Stomach (tissue), 9 donors: ENCODE results near the gene PVRIG. TPM values are rescaled to one million over a fixed set of nuclear protein-coding genes. Genes with fewer than 3 reads are reported as not detected.
"Not testable (repeated sequence)": the region's sequence is repeated elsewhere in the genome, so short reads cannot be mapped to it uniquely, and the experiment has no call there.

Experiments used
- DNase-seq, 2 donors: peaks; one replicate each; pipeline versions ENCODE4 v3.0.0 to v3.0.0-alpha.2; 2013 to 2019
- H3K27ac ChIP-seq, 5 donors: fragments of 200-600 bp in 4 of 5; sonication (generic) in 4 of 5; one replicate each; pipeline ENCODE4 v1.5.1; 2013 to 2019; ENCODE audit warnings: mild to moderate bottlenecking in 1 of 5, moderate library complexity in 1 of 5
- H3K27me3 ChIP-seq, 3 donors: fragments of 200-600 bp; sonication (generic); one replicate each; pipeline ENCODE4 v1.5.1; 2017 to 2019; ENCODE audit warnings: mixed run types in 1 of 3
- H3K36me3 ChIP-seq, 4 donors: fragments of 200-600 bp; sonication (generic); 1 replicate in 3 of 4; 2 replicates in 1 of 4; pipeline ENCODE4 v1.5.1; 2016 to 2019
- H3K4me1 ChIP-seq, 4 donors: fragments of 200-600 bp; sonication (generic); one replicate each; pipeline ENCODE4 v1.5.1; 2016 to 2019
- H3K4me3 ChIP-seq, 4 donors: fragments of 200-600 bp; sonication (generic) in 3 of 4; one replicate each; pipeline ENCODE4 v1.5.1; 2016 to 2019; ENCODE audit warnings: mild to moderate bottlenecking in 1 of 4
- H3K9me3 ChIP-seq, 4 donors: fragments of 200-600 bp; sonication (generic); one replicate each; pipeline ENCODE4 v1.5.1; 2016 to 2019
- EP300 ChIP-seq: sonication (generic); formaldehyde crosslinking; IDR thresholded peaks from one replicate; pipeline ENCODE4 v1.6.1; 2017; ENCODE audit warnings: antibody characterized with exemption
- POLR2A ChIP-seq, 4 donors: fragments of 450-650 bp; IDR thresholded peaks; one replicate each; pipeline ENCODE4 v1.6.1; 2016; ENCODE audit warnings: antibody characterized with exemption in 4 of 4, control low read depth in 2 of 4, mild to moderate bottlenecking in 1 of 4, moderate library complexity in 1 of 4
- POLR2AphosphoS5 ChIP-seq, 3 donors: sonication (generic); formaldehyde crosslinking; IDR thresholded peaks; one replicate each; pipeline ENCODE4 v1.6.1; 2016; ENCODE audit warnings: antibody characterized with exemption in 3 of 3
- WGBS, 5 donors: extraction: QIAGEN DNeasy Blood & Tissue Kit in 3 of 5; methylation state at CpG; one replicate each; pipeline versions ENCODE4 v1.1.5 to v1.1.7; 2013 to 2018; 5-methylcytosine and 5-hydroxymethylcytosine counted together
- intact Hi-C: fragments of 100-400 bp; cut with DNase I; formaldehyde crosslinking; loops from one replicate; pipeline ENCODE4 v1.15.1; 2023; ENCODE audit warnings: low total_unique reads
- polyA plus RNA-seq, 3 donors: library from polyadenylated mRNA; stranded (reverse); fragments of 200-250 nt; gene quantifications; one replicate each; pipeline ENCODE4 v1.2.3, GENCODE V29; 2013
- total RNA-seq, 5 donors: library from RNA; depleted of rRNA; stranded (reverse); fragments of >200 nt; gene quantifications; one replicate each; pipeline versions ENCODE4 v1.1.0 to v1.2.3, GENCODE V29; 2014 to 2016
- TF ChIP-seq, protein P1 (sequence below), 7 experiments: fragments of 450-650 bp in 4 of 7; fragments of 200-600 bp in 3 of 7; sonication (generic) in 3 of 7; IDR thresholded peaks; one replicate each; pipeline ENCODE4 v1.5.1; 2016 to 2019; ENCODE audit warnings: antibody characterized with exemption in 7 of 7, control low read depth in 2 of 7, mild to moderate bottlenecking in 1 of 7
- donor health status: healthy with polysubstance abuse.
- donor health status: Bipolar disorder and iron deficiency.
- donor health status: healthy.

PVRIG gene
- total and polyA plus RNA-seq, 8 donors = 0.56 to 3.8 (median 1.2) TPM; not detected in 1

DNA sequence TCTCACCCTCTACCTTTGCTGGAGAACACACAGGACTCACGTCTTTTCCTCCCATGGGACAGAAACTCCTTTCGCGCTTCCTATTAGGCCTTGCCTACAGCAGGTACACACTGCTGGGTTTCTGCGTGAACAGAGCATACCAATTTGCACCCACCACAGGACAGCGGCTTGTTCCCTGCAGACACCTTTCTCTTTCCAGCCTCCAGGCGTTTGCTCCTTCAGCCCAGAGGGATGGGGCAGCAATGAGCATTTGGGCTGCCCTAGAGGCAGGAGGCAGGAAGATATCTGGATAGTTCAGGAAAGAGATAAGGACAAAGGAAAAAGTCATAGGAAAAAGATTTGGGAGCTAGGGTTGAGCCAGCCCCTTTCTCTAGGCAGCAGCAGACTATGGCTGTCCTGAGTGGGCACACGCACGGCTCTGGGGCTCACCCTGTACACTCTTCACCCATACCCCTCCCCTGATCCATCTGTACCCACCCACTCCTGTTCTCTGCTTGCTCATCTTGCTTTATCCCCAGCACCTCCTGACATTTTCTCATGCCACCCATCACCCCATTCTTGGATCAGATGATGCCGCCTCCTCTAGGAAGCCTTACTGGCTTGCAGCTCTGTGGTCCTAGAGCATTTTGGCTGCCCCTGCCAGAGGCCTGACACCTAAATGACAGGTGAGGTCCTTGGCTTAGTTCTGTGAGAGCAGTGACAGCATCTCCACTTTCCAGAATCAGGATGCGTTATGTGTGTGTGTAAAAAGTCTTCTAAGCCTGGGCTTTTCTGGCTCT is 47.0 kb downstream of the PVRIG start:
- no peaks in the 10 kb centered on the region for H3K9me3 ChIP-seq
- H3K4me1 ChIP-seq = peaks cover 4 to 38% (median 22%) of the 10 kb centered on the region in 4 donors
- no peak for DNase-seq
- no peaks in the 10 kb centered on the region for H3K36me3 ChIP-seq
- H3K27me3 ChIP-seq = no peaks in the 10 kb centered on the region
- H3K27ac ChIP-seq = no peak overlapping the region
- TF ChIP-seq POLR2AphosphoS5 (IDR thresholded peaks at IDR 0.05) (no peak), EP300 (no peak), POLR2A (IDR thresholded peaks at IDR 0.05) (no peak)
- TF ChIP-seq, protein P1, sequence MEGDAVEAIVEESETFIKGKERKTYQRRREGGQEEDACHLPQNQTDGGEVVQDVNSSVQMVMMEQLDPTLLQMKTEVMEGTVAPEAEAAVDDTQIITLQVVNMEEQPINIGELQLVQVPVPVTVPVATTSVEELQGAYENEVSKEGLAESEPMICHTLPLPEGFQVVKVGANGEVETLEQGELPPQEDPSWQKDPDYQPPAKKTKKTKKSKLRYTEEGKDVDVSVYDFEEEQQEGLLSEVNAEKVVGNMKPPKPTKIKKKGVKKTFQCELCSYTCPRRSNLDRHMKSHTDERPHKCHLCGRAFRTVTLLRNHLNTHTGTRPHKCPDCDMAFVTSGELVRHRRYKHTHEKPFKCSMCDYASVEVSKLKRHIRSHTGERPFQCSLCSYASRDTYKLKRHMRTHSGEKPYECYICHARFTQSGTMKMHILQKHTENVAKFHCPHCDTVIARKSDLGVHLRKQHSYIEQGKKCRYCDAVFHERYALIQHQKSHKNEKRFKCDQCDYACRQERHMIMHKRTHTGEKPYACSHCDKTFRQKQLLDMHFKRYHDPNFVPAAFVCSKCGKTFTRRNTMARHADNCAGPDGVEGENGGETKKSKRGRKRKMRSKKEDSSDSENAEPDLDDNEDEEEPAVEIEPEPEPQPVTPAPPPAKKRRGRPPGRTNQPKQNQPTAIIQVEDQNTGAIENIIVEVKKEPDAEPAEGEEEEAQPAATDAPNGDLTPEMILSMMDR (IDR thresholded peaks at IDR 0.05) = no peak
- 90 to 93% (median 92%) methylated on average over 10 of the region's 10 CpGs for WGBS, 5 donors
- no peak overlapping the region for H3K4me3 ChIP-seq
- intact Hi-C loops = no loop called here

DNA sequence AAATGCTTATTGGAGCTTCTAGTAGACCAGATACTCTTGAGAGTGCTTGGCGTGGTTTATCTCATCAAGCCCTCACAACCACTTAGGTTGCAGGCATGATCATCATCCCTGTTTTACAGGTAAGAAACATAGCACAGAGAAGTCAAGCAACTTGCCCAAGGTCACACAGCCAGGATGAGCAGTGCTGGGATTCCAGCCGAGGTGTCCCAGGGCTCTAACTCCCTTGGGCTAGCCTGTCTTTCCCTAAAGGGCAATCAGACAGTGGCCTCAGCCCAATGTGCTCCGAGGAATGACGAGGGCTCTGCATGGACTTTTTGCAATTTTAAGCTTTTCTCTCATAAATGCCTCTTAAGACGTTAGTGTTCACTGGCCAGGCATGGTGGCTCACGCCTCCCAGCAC is 47.9 kb downstream of the PVRIG start:
- no peaks in the 10 kb centered on the region for H3K9me3 ChIP-seq
- intact Hi-C loops = no loop called here
- H3K27ac ChIP-seq = no peak overlapping the region
- no peaks in the 10 kb centered on the region for H3K36me3 ChIP-seq
- H3K4me3 ChIP-seq = no peak overlapping the region
- no peak for TF ChIP-seq EP300
- TF ChIP-seq POLR2AphosphoS5 (IDR thresholded peaks at IDR 0.05) = no peak
- TF ChIP-seq POLR2A (IDR thresholded peaks at IDR 0.05) = no peak
- TF ChIP-seq, protein P1 (IDR thresholded peaks at IDR 0.05) = no peak
- no peaks in the 10 kb centered on the region for H3K27me3 ChIP-seq
- DNase-seq = no peak
- 92 to 99% (median 95%) methylated on average over 6 of the region's 6 CpGs for WGBS, 5 donors
- H3K4me1 ChIP-seq = peaks cover 7 to 43% (median 27%) of the 10 kb centered on the region in 4 donors

DNA sequence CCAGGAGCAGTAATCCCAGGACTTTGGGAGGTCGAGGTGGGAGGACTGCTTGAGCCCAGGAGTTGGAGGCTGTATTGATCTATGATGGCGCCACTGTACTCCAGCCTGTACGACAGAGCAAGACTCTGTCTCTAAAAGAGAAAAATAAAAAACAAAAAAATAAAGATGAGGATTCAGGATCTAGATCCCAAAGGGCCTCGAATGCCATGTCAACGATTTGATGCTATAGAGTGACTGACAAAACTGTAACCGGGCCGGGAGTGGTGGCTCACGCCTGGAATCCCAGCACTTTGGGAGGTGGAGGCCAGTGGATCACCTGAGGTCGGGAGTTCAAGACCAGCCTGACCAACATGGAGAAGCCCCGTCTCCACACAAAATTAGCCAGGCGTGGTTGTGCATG is 49.1 kb downstream of the PVRIG start:
- DNase-seq, H3K4me3 ChIP-seq, H3K27ac ChIP-seq, H3K36me3 ChIP-seq, intact Hi-C loops, H3K9me3 ChIP-seq, H3K27me3 ChIP-seq: not testable (repeated sequence)
- 92 to 95% (median 95%) methylated on average over 10 to 11 of the region's 11 CpGs for WGBS, 5 donors
- peaks cover 7 to 45% (median 28%) of the 10 kb centered on the region in 4 donors for H3K4me1 ChIP-seq

DNA sequence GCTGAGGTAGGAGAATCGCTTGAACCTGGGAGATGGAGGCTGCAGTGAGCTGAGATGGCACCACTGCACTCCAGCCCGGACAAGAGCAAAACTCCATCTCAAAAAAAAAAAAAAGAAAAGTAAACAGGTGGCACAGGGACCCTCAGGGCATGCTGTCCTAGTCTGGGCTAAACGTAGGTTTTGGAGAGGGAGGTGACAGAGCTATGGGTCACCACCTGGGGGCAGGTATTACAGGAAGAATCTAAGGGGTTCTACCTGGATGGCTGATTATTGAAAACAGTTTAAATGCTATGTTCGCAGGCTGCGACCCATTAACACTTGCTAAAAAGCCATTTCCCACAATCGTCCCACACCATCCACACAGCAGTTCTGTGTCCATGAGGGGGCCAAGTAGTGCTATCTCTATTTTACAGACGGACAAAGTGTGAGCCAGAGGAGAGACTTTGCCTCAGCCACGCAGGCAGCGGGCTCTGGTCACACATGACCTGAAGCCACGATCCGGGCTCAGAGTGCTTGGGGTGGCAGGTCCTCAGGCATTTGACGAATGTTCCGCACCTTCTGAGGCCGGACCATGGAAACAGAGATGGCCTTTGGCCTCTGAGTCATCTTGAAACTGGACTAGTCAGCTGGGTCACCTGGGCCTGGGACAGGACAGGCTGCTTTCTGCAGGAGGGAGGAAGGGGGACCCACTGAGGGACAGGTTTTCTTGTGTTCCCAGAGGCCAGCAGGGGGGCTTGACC is 49.7 kb downstream of the PVRIG start:
- peak; percentile 38 to 39 for DNase-seq
- Histone ChIP-seq H3K4me1 (peaks cover 7 to 45% (median 28%) of the 10 kb centered on the region in 4 donors), H3K4me3 (peak overlapping the region in 1 of 4 donors; percentile 19), H3K27ac (peak overlapping the region in 1 of 5 donors; percentile 63)
- H3K27me3 ChIP-seq, H3K36me3 ChIP-seq, intact Hi-C loops, H3K9me3 ChIP-seq: not testable (repeated sequence)
- WGBS, 5 donors = 41 to 69% (median 60%) methylated on average over 11 to 14 of the region's 14 CpGs

DNA sequence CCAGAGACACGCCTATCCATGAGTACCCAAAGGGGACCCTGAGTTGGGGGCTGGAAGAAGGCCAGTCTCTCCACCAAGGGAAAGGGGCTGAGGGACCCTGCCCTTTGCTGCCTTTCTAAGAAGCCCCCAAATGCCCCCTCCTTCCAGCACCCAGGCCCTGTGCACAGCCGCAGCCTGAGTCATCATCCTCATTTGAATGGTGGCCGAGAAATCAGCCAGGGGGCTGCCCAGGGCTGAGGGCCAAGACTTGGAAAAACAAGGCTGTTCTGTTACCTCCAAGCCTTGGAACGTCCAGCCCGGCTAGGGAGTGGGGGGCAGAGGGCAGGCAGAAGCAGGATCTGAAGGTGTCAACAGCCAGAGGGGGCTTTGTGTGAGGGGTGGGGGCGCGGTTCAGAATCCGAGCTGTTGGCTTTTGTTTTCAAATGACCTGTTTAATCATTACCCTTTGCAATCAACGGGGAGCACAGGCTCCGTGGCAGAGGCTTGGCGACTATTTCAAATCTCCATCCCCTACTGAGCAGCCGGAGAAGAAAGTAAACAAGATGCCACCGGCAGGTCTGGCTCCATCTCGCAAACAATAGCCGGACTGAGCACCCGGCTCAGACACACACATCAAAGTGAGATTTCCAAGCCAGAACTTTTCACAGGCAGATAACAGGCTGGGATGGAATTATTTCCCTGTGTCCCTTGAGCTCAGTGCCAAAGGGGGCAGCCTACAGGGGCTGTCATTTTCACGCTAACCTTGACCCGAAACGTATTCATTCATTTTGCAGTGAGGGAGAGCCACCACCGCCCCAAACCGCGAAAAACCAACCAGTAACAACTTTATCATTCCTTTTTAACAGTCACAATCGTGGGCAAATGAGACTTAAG is 50.5 kb downstream of the PVRIG start:
- Histone ChIP-seq H3K27ac (peak overlapping the region in 2 of 5 donors; percentile 81 to 86), H3K4me3 (peak overlapping the region; percentile 70 to 87 (median 77)), H3K4me1 (peaks cover 7 to 45% (median 28%) of the 10 kb centered on the region in 4 donors)
- H3K36me3 ChIP-seq, H3K27me3 ChIP-seq, H3K9me3 ChIP-seq, intact Hi-C loops: not testable (repeated sequence)
- WGBS, 5 donors = 14 to 26% (median 16%) methylated on average over 14 to 21 of the region's 23 CpGs
- DNase-seq = peak in 1 of 2 donors; percentile 56

Other genes starting within 250 kb of the PVRIG start
- 10 to 100 TPM in 2 of 5 donors, 1 to 10 TPM in 2, not detected in 1; 6.8 to 92.3 (median 32.7) TPM for gene AZGP1, start 243.9 kb upstream of the PVRIG start, total RNA-seq
- 100 to 1,000 TPM; 235 to 461 (median 422) TPM for gene AZGP1, start 243.9 kb upstream of the PVRIG start, polyA plus RNA-seq
- 100 to 1,000 TPM in 1 of 5 donors, 10 to 100 TPM in 4; 49.0 to 153 (median 55.2) TPM for gene ZKSCAN1, start 204.4 kb upstream of the PVRIG start, total RNA-seq
- 10 to 100 TPM in 2 of 3 donors, 1 to 10 TPM in 1; 9.5 to 13.6 (median 10.0) TPM for gene ZKSCAN1, start 204.4 kb upstream of the PVRIG start, polyA plus RNA-seq
- gene ZSCAN21, start 170.2 kb upstream of the PVRIG start, total RNA-seq = 10 to 100 TPM in 4 of 5 donors, 1 to 10 TPM in 1; 6.4 to 48.4 (median 14.6) TPM
- 1 to 10 TPM; 5.4 to 7.0 (median 6.8) TPM for gene ZSCAN21, start 170.2 kb upstream of the PVRIG start, polyA plus RNA-seq
- 10 to 100 TPM; 15.2 to 42.0 (median 37.8) TPM for gene ZNF3, start 138.2 kb upstream of the PVRIG start, total RNA-seq
- gene ZNF3, start 138.2 kb upstream of the PVRIG start, polyA plus RNA-seq = 10 to 100 TPM; 12.4 to 19.6 (median 13.5) TPM
- 100 to 1,000 TPM in 1 of 5 donors, 10 to 100 TPM in 4; 34.2 to 197 (median 87.5) TPM for gene COPS6, start 131.0 kb upstream of the PVRIG start, total RNA-seq
- gene COPS6, start 131.0 kb upstream of the PVRIG start, polyA plus RNA-seq = 100 to 1,000 TPM in 2 of 3 donors, 10 to 100 TPM in 1; 90.0 to 125 (median 117) TPM
- 100 to 1,000 TPM in 1 of 5 donors, 10 to 100 TPM in 4; 41.3 to 104 (median 88.9) TPM for gene MCM7, start 118.6 kb upstream of the PVRIG start, total RNA-seq
- 10 to 100 TPM; 39.6 to 54.5 (median 46.4) TPM for gene MCM7, start 118.6 kb upstream of the PVRIG start, polyA plus RNA-seq
- gene AP4M1, start 118.3 kb upstream of the PVRIG start, total RNA-seq = 100 to 1,000 TPM in 1 of 5 donors, 10 to 100 TPM in 3, 1 to 10 TPM in 1; 8.4 to 103 (median 19.6) TPM
- 10 to 100 TPM; 14.7 to 24.3 (median 21.3) TPM for gene AP4M1, start 118.3 kb upstream of the PVRIG start, polyA plus RNA-seq
- gene TAF6, start 100.6 kb upstream of the PVRIG start, total RNA-seq = 100 to 1,000 TPM in 1 of 5 donors, 10 to 100 TPM in 4; 15.4 to 106 (median 33.8) TPM
- 10 to 100 TPM; 22.0 to 29.8 (median 24.8) TPM for gene TAF6, start 100.6 kb upstream of the PVRIG start, polyA plus RNA-seq
- 10 to 100 TPM in 2 of 5 donors, 1 to 10 TPM in 1, under 1 TPM in 2; 0.45 to 10.6 (median 7.1) TPM for gene CNPY4, start 100.3 kb upstream of the PVRIG start, total RNA-seq
- 1 to 10 TPM; 5.7 to 6.3 (median 5.8) TPM for gene CNPY4, start 100.3 kb upstream of the PVRIG start, polyA plus RNA-seq
- gene MBLAC1, start 93.0 kb upstream of the PVRIG start, total RNA-seq = 1 to 10 TPM in 2 of 5 donors, not detected in 3; 1.3 to 6.1 TPM
- gene MBLAC1, start 93.0 kb upstream of the PVRIG start, polyA plus RNA-seq = 1 to 10 TPM; 1.3 to 4.2 (median 1.7) TPM
- gene LAMTOR4, start 71.0 kb upstream of the PVRIG start, total RNA-seq = 100 to 1,000 TPM in 3 of 5 donors, 10 to 100 TPM in 2; 26.3 to 889 (median 159) TPM
- 100 to 1,000 TPM; 307 to 476 (median 334) TPM for gene LAMTOR4, start 71.0 kb upstream of the PVRIG start, polyA plus RNA-seq
- 10 to 100 TPM; 16.2 to 33.3 (median 28.6) TPM for gene TRAPPC14, start 61.2 kb upstream of the PVRIG start, total RNA-seq
- 10 to 100 TPM; 10.7 to 17.2 (median 11.4) TPM for gene TRAPPC14, start 61.2 kb upstream of the PVRIG start, polyA plus RNA-seq
- gene GAL3ST4, start 51.3 kb upstream of the PVRIG start, total RNA-seq = 1 to 10 TPM in 2 of 5 donors, not detected in 3; 1.5 to 1.6 TPM
- 1 to 10 TPM; 1.7 to 2.4 (median 2.1) TPM for gene GAL3ST4, start 51.3 kb upstream of the PVRIG start, polyA plus RNA-seq
- 1 to 10 TPM in 3 of 5 donors, under 1 TPM in 1, not detected in 1; 0.92 to 4.9 (median 2.6) TPM for gene GPC2, start 42.6 kb upstream of the PVRIG start, total RNA-seq
- gene GPC2, start 42.6 kb upstream of the PVRIG start, polyA plus RNA-seq = under 1 TPM in 2 of 3 donors, not detected in 1; 0.12 to 0.48 TPM
- gene STAG3, start 42.0 kb upstream of the PVRIG start, total RNA-seq = under 1 TPM in 1 of 5 donors, not detected in 4; 0.92 TPM
- gene STAG3, start 42.0 kb upstream of the PVRIG start, polyA plus RNA-seq = 1 to 10 TPM in 2 of 3 donors, under 1 TPM in 1; 0.50 to 8.8 (median 1.5) TPM
- not detected for gene SPDYE3, start 87.8 kb downstream of the PVRIG start, total RNA-seq
- not detected for gene SPDYE3, start 87.8 kb downstream of the PVRIG start, polyA plus RNA-seq
- gene PILRB, start 138.2 kb downstream of the PVRIG start, total RNA-seq = 100 to 1,000 TPM in 2 of 5 donors, 10 to 100 TPM in 3; 18.5 to 141 (median 61.3) TPM
- 10 to 100 TPM; 16.8 to 82.3 (median 20.7) TPM for gene PILRB, start 138.2 kb downstream of the PVRIG start, polyA plus RNA-seq
- gene PILRA, start 153.5 kb downstream of the PVRIG start, total RNA-seq = 1 to 10 TPM in 2 of 5 donors, not detected in 3; 3.1 to 10.0 TPM
- gene PILRA, start 153.5 kb downstream of the PVRIG start, polyA plus RNA-seq = 1 to 10 TPM; 1.4 to 3.1 (median 1.9) TPM
- gene ZCWPW1, start 208.8 kb downstream of the PVRIG start, total RNA-seq = 10 to 100 TPM in 2 of 5 donors, 1 to 10 TPM in 1, under 1 TPM in 1, not detected in 1; 0.89 to 44.3 (median 10.9) TPM
- 10 to 100 TPM in 1 of 3 donors, 1 to 10 TPM in 2; 4.9 to 11.7 (median 5.2) TPM for gene ZCWPW1, start 208.8 kb downstream of the PVRIG start, polyA plus RNA-seq
- 100 to 1,000 TPM in 1 of 5 donors, 10 to 100 TPM in 4; 14.1 to 117 (median 28.1) TPM for gene MEPCE, start 209.9 kb downstream of the PVRIG start, total RNA-seq
- gene MEPCE, start 209.9 kb downstream of the PVRIG start, polyA plus RNA-seq = 10 to 100 TPM; 17.4 to 21.4 (median 20.0) TPM
- gene PPP1R35, start 216.5 kb downstream of the PVRIG start, total RNA-seq = 100 to 1,000 TPM in 1 of 5 donors, 10 to 100 TPM in 1, 1 to 10 TPM in 2, not detected in 1; 6.2 to 226 (median 38.9) TPM
- gene PPP1R35, start 216.5 kb downstream of the PVRIG start, polyA plus RNA-seq = 10 to 100 TPM; 29.5 to 78.0 (median 39.5) TPM
- 1 to 10 TPM in 1 of 5 donors, not detected in 4; 2.3 TPM for gene SPACDR, start 244.3 kb downstream of the PVRIG start, total RNA-seq
- 1 to 10 TPM in 1 of 3 donors, under 1 TPM in 1, not detected in 1; 0.65 to 1.1 TPM for gene SPACDR, start 244.3 kb downstream of the PVRIG start, polyA plus RNA-seq